ENCODE data around the gene ECHDC3. TPM values are rescaled to one million over a fixed set of nuclear protein-coding genes. Genes with fewer than 3 reads are reported as not detected.

ECHDC3 gene
- total and polyA plus RNA-seq, 12 donors = 3.8 to 115 (median 40.3) TPM

DNA sequence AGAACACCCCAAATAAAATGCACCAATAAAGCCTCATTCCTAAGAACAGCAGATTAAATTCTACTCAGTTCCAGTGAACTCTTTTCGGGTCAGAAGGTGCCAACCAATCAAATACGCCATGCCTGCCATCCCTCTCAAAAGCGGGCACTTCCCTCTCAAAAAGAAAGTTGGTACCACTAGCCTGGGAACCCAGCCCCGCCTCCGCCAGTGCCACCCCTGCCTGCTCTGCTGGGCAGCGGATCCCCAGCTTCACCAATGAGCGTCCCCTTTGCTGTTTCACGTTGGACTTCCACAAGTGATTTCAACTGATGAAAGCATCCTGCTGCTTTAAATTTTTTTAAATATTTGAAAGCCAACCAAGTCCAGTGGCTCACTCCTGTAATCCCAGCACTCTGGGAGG lies 47.8 kb downstream of the ECHDC3 start:
- H3K27me3 ChIP-seq = no peaks in the 10 kb centered on the region
- no peaks in the 10 kb centered on the region for H3K9me3 ChIP-seq (replicated peaks in 1 of 3)
- 82 to 88% (median 87%) methylated on average over 6 to 8 of the region's 8 CpGs for WGBS, 4 donors
- no peak for DNase-seq
- H3K27ac ChIP-seq = no peak overlapping the region
- H3K4me3 ChIP-seq = no peak overlapping the region
- TF ChIP-seq, protein P1, sequence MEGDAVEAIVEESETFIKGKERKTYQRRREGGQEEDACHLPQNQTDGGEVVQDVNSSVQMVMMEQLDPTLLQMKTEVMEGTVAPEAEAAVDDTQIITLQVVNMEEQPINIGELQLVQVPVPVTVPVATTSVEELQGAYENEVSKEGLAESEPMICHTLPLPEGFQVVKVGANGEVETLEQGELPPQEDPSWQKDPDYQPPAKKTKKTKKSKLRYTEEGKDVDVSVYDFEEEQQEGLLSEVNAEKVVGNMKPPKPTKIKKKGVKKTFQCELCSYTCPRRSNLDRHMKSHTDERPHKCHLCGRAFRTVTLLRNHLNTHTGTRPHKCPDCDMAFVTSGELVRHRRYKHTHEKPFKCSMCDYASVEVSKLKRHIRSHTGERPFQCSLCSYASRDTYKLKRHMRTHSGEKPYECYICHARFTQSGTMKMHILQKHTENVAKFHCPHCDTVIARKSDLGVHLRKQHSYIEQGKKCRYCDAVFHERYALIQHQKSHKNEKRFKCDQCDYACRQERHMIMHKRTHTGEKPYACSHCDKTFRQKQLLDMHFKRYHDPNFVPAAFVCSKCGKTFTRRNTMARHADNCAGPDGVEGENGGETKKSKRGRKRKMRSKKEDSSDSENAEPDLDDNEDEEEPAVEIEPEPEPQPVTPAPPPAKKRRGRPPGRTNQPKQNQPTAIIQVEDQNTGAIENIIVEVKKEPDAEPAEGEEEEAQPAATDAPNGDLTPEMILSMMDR (IDR thresholded peaks at IDR 0.05) = no peak
- no peak for TF ChIP-seq POLR2A (IDR thresholded peaks at IDR 0.05)
- intact Hi-C loops (cut with DNase I) = loop anchor here in 1 of 2 donors (10.0 kb wide), 1 partner anchor 195 kb away; no protein-coding TSS in a partner anchor
- H3K4me1 ChIP-seq (replicated peaks in 1 of 2) = no peaks in the 10 kb centered on the region
- H3K36me3 ChIP-seq (replicated peaks in 1 of 2) = no peaks in the 10 kb centered on the region

DNA sequence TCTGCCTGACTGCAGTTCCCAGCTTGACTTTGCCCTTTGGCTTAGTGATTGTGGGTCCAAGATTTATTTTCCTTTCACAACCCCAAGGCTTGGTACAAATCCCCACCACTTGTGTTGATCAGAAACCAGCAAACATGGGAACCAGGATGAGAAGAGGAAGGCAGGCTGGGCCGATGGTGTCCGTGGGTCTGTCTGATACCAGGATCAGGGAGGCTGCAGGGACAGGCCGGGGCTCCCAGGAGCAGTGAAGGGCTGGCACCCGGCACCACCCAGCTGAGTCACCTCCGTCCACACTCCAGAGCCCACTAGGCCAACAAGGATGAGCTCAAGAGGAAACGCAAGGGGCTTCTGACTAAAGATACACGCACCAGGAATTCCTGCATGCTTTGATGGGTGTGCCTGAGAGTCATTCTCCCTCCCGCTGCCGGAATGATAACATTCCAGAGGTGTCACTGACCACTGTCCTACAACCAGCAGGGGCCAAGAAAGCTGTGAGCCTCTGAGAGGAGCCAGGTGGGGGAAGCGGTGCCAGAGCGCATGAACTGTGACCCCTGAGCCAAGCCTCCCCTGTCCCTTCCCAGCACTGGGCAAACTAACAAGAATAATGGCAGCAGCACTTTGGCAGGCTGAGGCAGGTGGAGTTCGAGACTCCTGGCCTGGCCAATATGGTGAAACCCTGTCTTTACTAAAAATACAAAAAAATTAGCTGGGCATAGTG lies 51.7 kb downstream of the ECHDC3 start:
- 72 to 89% (median 82%) methylated on average over 5 to 12 of the region's 12 CpGs for WGBS, 4 donors
- no peak overlapping the region for H3K27ac ChIP-seq
- H3K27me3 ChIP-seq = no peaks in the 10 kb centered on the region
- H3K4me3 ChIP-seq = no peak overlapping the region
- no peaks in the 10 kb centered on the region for H3K36me3 ChIP-seq (replicated peaks in 1 of 2)
- DNase-seq = peak in 1 of 7 donors; percentile 18
- no peaks in the 10 kb centered on the region for H3K9me3 ChIP-seq (replicated peaks in 1 of 3)
- TF ChIP-seq, protein P1 (IDR thresholded peaks at IDR 0.05) = no peak
- TF ChIP-seq POLR2A (IDR thresholded peaks at IDR 0.05) = no peak
- intact Hi-C loops (cut with DNase I) = no loop called here
- H3K4me1 ChIP-seq (replicated peaks in 1 of 2) = no peaks in the 10 kb centered on the region

DNA sequence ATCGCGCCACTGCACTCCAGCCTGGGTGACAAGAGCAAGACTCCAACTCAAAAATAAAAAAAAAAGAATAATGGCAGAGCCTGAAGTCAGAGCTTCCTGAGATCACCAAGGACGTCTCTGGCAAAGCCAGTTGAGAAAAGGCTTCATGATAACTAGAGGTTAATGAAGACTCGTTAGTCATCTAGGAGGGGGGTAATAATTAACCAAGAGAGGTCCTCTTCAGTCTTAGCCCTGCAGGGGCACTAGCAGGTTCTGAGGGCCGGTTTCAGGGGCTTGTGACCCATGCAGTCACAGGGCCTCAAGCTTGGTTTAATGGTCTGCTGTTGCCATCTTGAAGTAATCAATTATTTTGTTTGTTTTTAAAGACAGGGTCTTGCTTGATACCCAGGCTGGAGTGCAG lies 52.4 kb downstream of the ECHDC3 start:
- 83 to 93% (median 89%) methylated on average over 5 of the region's 5 CpGs for WGBS, 4 donors
- DNase-seq = no peak
- intact Hi-C loops (cut with DNase I) = no loop called here
- Histone ChIP-seq H3K4me3 (no peak overlapping the region), H3K4me1 (replicated peaks in 1 of 2) (no peaks in the 10 kb centered on the region), H3K27me3 (no peaks in the 10 kb centered on the region), H3K9me3 (replicated peaks in 1 of 3) (no peaks in the 10 kb centered on the region), H3K36me3 (replicated peaks in 1 of 2) (no peaks in the 10 kb centered on the region), H3K27ac (no peak overlapping the region)
- no peak for TF ChIP-seq POLR2A (IDR thresholded peaks at IDR 0.05)
- TF ChIP-seq, protein P1 (IDR thresholded peaks at IDR 0.05) = no peak

DNA sequence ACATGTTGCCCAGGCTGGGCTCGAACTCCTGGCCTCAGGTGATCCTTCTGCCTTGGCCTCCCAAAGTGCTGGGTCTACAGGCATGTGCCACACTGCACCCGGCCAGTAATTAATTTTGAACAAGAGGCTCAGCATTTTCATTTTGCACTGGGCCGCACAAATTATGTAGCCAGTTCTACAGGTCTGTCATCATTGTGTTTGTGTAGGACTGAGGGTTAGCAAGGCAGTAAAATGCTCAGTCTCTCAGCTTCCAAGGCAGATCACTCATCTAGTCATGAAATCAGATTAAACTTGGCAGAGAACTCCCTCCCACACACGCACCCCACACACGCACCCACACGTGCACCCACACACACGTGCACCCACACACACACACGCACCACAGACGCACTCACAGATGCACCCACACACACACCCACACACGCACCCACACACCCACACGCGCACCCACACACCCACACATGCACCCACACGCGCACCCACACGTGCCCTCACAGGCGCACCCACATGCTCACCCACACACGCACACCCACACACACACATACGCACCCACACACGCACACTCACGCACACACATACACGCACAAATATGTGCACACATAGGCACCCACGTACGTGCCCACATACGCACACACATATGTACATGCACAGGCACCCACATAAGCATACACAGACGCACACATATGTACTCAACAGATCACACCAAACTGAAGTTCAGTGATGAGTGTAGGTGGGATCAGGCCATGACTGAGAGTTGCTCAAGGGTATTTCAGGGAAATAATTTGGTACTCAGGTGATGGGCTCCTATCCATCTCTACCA lies 53.1 kb downstream of the ECHDC3 start:
- Histone ChIP-seq H3K9me3 (replicated peaks in 1 of 3) (no peaks in the 10 kb centered on the region), H3K27ac (no peak overlapping the region), H3K27me3 (no peaks in the 10 kb centered on the region), H3K4me3 (no peak overlapping the region), H3K36me3 (replicated peaks in 1 of 2) (no peaks in the 10 kb centered on the region), H3K4me1 (replicated peaks in 1 of 2) (no peaks in the 10 kb centered on the region)
- TF ChIP-seq, protein P1 (IDR thresholded peaks at IDR 0.05) = no peak
- no peak for DNase-seq
- intact Hi-C loops (cut with DNase I) = no loop called here
- WGBS, 4 donors = 88 to 90% (median 89%) methylated on average over 25 of the region's 25 CpGs

All from adrenal gland (tissue), 12 donors.